Endodermal cell (in vitro differentiated cells): ENCODE results near the gene REEP5. TPM values are rescaled to one million over a fixed set of nuclear protein-coding genes. Genes with fewer than 3 reads are reported as not detected.

Experiments
- DNase-seq: peaks from one replicate; pipeline ENCODE4 v3.0.0-alpha.2; 2017
- H3K27ac ChIP-seq: 2 replicates; pipeline ENCODE4 v1.5.1; 2013; ENCODE audit warnings: mild to moderate bottlenecking, low read depth, low read length, moderate library complexity
- H3K27me3 ChIP-seq: 2 replicates; pipeline ENCODE4 v1.6.1; 2013; ENCODE audit warnings: mild to moderate bottlenecking, low read length, moderate library complexity; ENCODE audit not compliant: insufficient read depth, control insufficient read depth, poor library complexity, severe bottlenecking
- H3K36me3 ChIP-seq: 2 replicates; pipeline ENCODE4 v1.7.0; 2013; ENCODE audit warnings: mild to moderate bottlenecking, low read length, moderate library complexity; ENCODE audit not compliant: control insufficient read depth, insufficient read depth
- H3K4me1 ChIP-seq: one replicate; pipeline ENCODE4 v1.7.0; 2013; ENCODE audit warnings: low read length; ENCODE audit not compliant: control insufficient read depth, insufficient read depth
- H3K4me3 ChIP-seq: 2 replicates; pipeline ENCODE4 v1.5.1; 2013; ENCODE audit warnings: mild to moderate bottlenecking, low read length, moderate library complexity
- H3K9ac ChIP-seq: 2 replicates; pipeline ENCODE4 v1.6.1; 2013; ENCODE audit warnings: mild to moderate bottlenecking, low read length, moderate library complexity; ENCODE audit not compliant: poor library complexity, severe bottlenecking; ENCODE audit errors: extremely low read depth
- H3K9me3 ChIP-seq: 2 replicates; pipeline ENCODE4 v1.6.1; 2013; ENCODE audit warnings: mild to moderate bottlenecking, low read length, moderate library complexity; ENCODE audit not compliant: control insufficient read depth
- H3K27ac Mint-ChIP-seq: 2 replicates; pipeline ENCODE4 v1.8.0; 2020; ENCODE audit warnings: mixed read lengths
- H3K27me3 Mint-ChIP-seq: 2 replicates; pipeline ENCODE4 v1.8.0; 2021; ENCODE audit warnings: mild to moderate bottlenecking, mixed read lengths; ENCODE audit not compliant: insufficient read depth
- H3K36me3 Mint-ChIP-seq: 2 replicates; pipeline ENCODE4 v1.8.0; 2020; ENCODE audit warnings: low read depth, mixed read lengths
- H3K4me1 Mint-ChIP-seq: 2 replicates; pipeline ENCODE4 v1.8.0; 2020; ENCODE audit warnings: mixed read lengths
- H3K4me3 Mint-ChIP-seq: 2 replicates; pipeline ENCODE4 v1.8.0; 2020; ENCODE audit warnings: mild to moderate bottlenecking, moderate library complexity, mixed read lengths
- H3K9me3 Mint-ChIP-seq: 2 replicates; pipeline ENCODE4 v1.8.0; 2020; ENCODE audit warnings: mild to moderate bottlenecking, mixed read lengths
- CTCF ChIP-seq: fragments of 200-600 bp; sonication (generic); conservative IDR thresholded peaks from 2 replicates; pipeline ENCODE4 v1.5.0; 2021; ENCODE audit warnings: antibody characterized with exemption, mild to moderate bottlenecking
- WGBS, 2 experiments: methylation state at CpG; one replicate each; pipeline versions ENCODE4 v1.1.5 to v1.1.7; 2013; ENCODE audit warnings: missing lambda C conversion rate in 2 of 2, mixed read lengths in 1 of 2; ENCODE audit not compliant: insufficient coverage in 1 of 2, insufficient read length in 1 of 2; 5-methylcytosine and 5-hydroxymethylcytosine counted together
- total RNA-seq, 2 donors: library from RNA; stranded (reverse); fragmentation: NEBNext Ultra II Directional in 1 of 2; extraction: Animal tissue kit (Norgen Biotek cat#: 25700) in 1 of 2; gene quantifications; 2 replicates in 1 of 2; 3 replicates in 1 of 2; pipeline ENCODE4 v1.2.1, GENCODE V29; 2021

Gene REEP5
- total RNA-seq, 2 donors from 2014 or later: 42.1 to 42.3 TPM

GRCh38 chr5:112938286-112938685 lies 16.3 kb upstream of the REEP5 start:
- Mint-ChIP-seq H3K27ac (no peak overlapping the region), H3K4me1 (peaks cover 2% of the 10 kb centered on the region), H3K4me3 (no peak overlapping the region), H3K9me3 (no peaks in the 10 kb centered on the region), H3K36me3 (no peaks in the 10 kb centered on the region), H3K27me3 (no peaks in the 10 kb centered on the region)
- Histone ChIP-seq H3K4me1 (no peaks in the 10 kb centered on the region), H3K9ac (no peak overlapping the region), H3K27ac (no peak overlapping the region), H3K9me3 (no peaks in the 10 kb centered on the region), H3K27me3 (no peaks in the 10 kb centered on the region), H3K36me3 (no peaks in the 10 kb centered on the region), H3K4me3 (no peak overlapping the region)
- DNase-seq: no peak
- 78 to 95% methylated on average over 4 to 8 of the region's 8 CpGs for WGBS, 2 experiments
- no peak for TF ChIP-seq CTCF

- no peaks in the 10 kb centered on the region for H3K27me3 Mint-ChIP-seq
- no peak overlapping the region for H3K4me3 Mint-ChIP-seq
- no peaks in the 10 kb centered on the region for H3K9me3 ChIP-seq
- no peak for TF ChIP-seq CTCF
- no peak overlapping the region for H3K4me3 ChIP-seq
- DNase-seq: no peak
- no peak overlapping the region for H3K27ac ChIP-seq
- H3K36me3 Mint-ChIP-seq: no peaks in the 10 kb centered on the region
- no peak overlapping the region for H3K27ac Mint-ChIP-seq
- WGBS, 2 experiments: 92 to 100% methylated on average over 4 to 5 of the region's 5 CpGs
- no peaks in the 10 kb centered on the region for H3K4me1 ChIP-seq
- peaks cover 5% of the 10 kb centered on the region for H3K4me1 Mint-ChIP-seq
- no peaks in the 10 kb centered on the region for H3K27me3 ChIP-seq
- H3K9ac ChIP-seq: no peak overlapping the region
- H3K9me3 Mint-ChIP-seq: no peaks in the 10 kb centered on the region
- no peaks in the 10 kb centered on the region for H3K36me3 ChIP-seq
Observed at GRCh38 chr5:112935675-112936074, 13.6 kb upstream of the REEP5 start.

- DNase-seq: no peak
- no peak for TF ChIP-seq CTCF
- no peak overlapping the region for H3K27ac Mint-ChIP-seq
- H3K9me3 ChIP-seq: no peaks in the 10 kb centered on the region
- H3K4me1 Mint-ChIP-seq: peaks cover 5% of the 10 kb centered on the region
- no peaks in the 10 kb centered on the region for H3K4me1 ChIP-seq
- no peak overlapping the region for H3K27ac ChIP-seq
- no peaks in the 10 kb centered on the region for H3K9me3 Mint-ChIP-seq
- no peak overlapping the region for H3K4me3 Mint-ChIP-seq
- no peaks in the 10 kb centered on the region for H3K36me3 ChIP-seq
- no peak overlapping the region for H3K4me3 ChIP-seq
- H3K27me3 Mint-ChIP-seq: no peaks in the 10 kb centered on the region
- H3K9ac ChIP-seq: no peak overlapping the region
- no peaks in the 10 kb centered on the region for H3K36me3 Mint-ChIP-seq
- H3K27me3 ChIP-seq: no peaks in the 10 kb centered on the region
Observed at GRCh38 chr5:112934366-112934663, 12.3 kb upstream of the REEP5 start.
